GM19238 (cell line): ENCODE results near the gene MACO1.
A peak's percentile ranks its signal among the peaks of the same experiment; 100 is the strongest.
"Not testable (repeated sequence)": the region's sequence is repeated elsewhere in the genome, so short reads cannot be mapped to it uniquely, and the experiment has no call there.

ENCODE experiments used
- DNase-seq: peaks from one replicate; pipeline ENCODE4 v3.0.0; 2011; ENCODE audit warnings: low spot score; ENCODE audit not compliant: insufficient read length

The MACO1 gene

GRCh38 chr1:25425098-25426085 is 5.3 kb upstream of the MACO1 start:
- no peak for DNase-seq

DNA sequence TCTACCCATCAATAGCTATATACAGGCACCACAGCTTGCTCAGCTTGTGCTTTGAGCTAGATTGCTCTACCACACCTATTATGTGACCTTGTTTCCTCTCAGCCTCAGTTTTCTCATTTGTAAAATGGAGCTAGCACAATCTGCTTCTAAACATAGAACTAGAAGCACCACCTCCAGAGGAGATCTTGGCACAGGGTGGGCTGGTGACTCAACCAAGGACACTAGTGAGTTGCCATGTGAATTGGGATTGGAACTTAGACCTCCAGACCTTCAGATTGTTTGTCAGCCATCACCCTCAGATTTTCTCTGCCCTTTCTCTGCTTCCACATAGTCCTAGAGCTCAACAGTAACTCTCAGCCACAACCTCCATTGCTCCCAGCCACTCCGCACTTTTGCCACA is 3.0 kb upstream of the MACO1 start:
- no peak for DNase-seq

DNA sequence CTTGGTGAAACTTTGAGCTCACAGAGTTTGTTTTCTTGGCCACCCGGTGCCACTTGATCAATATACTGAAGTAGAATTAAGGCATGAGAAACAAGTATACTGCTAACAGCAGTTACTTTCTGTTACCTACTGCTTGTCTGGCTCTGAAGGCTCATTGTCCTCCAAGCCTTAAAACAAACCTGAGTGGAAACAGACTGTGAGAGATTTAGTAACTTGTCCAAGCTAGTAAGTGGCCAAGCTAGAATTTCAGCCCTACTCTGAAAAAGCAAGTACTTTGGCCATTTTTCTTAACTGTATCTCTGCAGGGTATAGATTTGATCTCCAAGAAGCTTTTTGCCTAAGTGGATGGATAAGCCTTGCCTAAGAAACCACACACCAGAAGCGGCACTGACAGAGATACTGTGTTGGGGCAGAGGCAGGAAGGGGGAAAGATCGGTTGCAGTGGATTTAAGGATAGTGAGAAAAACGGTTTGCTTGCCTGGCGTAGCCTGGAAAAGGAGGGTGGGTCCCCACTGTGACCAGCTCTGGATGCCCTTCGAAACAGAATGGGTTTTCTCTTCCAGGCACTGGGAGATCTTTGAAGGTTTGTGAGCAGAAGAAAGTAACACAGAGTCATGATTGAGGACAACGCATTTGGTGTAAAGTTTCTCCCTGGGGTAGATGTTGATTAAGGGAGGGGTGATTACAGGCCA is 2.1 kb upstream of the MACO1 start:
- DNase-seq, result no peak

GRCh38 chr1:25430967-25431881 is 527 bp downstream of the MACO1 start:
- no peak for DNase-seq

DNA sequence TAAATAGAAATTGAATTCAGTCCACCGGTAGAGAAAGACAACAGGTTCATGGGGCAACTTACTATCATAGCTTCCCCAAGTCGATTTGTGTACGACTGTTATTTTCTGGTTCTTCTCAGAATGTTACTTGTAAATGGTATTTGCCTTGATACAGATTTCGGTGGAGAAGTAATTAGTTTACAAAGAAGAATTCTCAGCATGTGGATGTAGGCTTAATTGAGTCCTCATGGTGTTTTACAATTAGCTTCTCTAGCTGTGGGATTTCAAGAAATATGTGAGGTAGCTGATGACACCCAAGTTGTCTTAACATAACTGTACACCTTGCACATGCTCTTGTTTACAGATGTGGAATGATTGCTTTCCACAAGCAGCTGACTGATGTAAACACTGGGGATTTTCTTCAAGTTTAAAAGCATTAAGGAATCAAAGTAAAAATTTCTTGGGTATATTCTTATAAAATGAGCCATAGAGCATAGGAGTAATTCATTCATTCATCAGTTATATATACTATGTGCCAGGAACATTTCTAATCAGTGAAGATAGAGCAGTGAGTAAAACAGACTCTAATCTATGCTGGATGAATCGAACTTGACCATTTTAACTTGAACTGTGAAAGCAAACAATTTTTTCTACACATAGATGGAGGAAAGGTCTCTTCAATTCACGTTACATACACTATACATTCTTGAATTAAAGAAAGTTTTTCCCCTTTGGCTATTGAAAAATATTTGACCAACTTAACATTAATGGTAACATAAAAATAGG is 1.4 kb downstream of the MACO1 start:
- no peak for DNase-seq

- DNase-seq, result no peak
These were observed 2.2 kb downstream of the MACO1 start for GRCh38 chr1:25432749-25433388.

- DNase-seq, result no peak
These were observed 2.9 kb downstream of the MACO1 start for GRCh38 chr1:25433389-25434186.

- DNase-seq, result no peak
These were observed 4.9 kb downstream of the MACO1 start for GRCh38 chr1:25435397-25436108.

DNA sequence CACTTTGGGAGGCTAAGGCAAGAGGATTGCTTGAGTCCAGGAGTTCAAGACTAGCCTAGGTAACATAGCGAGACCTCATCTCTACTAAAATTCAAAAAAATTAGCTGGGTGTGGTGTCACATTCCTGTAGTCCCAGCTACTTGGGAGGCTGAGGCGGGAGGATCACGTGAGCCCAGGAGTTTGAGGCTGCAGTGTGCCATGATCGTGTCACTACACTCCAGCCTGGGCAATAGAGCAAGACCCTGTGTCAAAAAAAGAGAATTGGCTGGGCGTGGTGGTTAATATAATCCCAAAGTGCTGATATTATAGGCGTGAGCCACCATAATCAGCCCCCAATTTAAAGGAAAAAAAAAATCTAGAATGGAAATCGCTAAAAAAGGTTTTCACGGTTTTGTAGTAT is 7.0 kb downstream of the MACO1 start:
- DNase-seq, result no peak

DNA sequence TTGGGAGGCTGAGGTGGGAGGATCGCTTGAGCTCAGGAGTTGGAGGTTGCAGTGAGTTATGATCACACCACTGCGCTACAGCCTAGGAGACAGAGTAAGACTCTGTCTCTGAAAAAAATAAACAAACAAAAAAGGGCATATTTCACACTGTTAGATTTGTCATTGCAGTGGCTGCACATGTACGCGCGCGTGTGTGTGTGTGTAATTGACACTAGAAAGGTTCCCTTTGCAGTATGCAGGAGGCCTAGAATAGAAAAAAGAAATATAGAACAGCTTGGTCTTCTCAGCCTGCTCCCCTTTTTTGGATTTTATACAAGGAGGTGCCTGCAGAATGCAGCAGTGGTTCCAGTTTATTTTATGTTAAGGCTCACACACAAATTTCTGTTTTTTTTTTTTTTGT is 8.6 kb downstream of the MACO1 start:
- no peak for DNase-seq

DNA sequence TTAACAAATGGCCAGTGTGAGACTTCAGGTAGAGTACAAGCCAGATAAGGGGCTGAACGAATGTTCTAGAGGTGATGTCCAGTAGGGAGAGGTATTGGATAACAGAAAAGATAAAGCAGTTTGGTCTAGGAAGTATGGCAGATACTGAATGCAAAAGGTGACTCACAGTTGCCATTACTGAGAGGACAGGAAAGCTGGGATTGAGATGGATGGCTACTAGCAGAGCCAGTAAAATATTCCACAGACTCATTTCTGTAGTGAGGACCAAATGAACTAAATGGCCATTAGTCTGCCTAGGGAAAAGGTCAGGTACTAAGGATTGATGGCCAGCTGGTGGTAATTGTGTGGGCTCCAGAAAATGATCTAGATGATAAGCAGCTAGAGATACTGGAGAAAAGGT is 11.5 kb downstream of the MACO1 start:
- no peak for DNase-seq

- no peak for DNase-seq
These were observed 12.5 kb downstream of the MACO1 start for GRCh38 chr1:25443030-25443699.

DNA sequence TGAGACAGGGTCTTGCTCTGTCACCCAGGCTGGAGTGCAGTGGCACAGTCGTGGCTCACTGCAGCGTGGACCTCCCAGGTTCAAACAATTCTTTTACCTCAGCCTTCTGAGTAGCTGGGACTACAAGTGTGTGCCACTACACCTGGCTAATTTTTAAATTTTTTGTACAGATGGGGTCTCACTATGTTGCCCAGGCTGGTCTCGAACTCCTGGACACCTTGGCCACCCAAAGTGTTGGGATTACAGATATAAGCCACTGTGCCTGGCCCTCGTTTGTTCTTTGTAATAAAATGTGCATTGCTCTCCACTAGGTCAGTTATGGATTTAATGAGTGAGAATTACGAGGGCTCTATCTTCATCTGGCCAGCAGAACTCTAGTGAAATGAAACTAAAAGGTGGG is 13.9 kb downstream of the MACO1 start:
- DNase-seq, result not testable (repeated sequence)

- no peak for DNase-seq
These were observed 15.4 kb downstream of the MACO1 start for GRCh38 chr1:25445993-25446538.

DNA sequence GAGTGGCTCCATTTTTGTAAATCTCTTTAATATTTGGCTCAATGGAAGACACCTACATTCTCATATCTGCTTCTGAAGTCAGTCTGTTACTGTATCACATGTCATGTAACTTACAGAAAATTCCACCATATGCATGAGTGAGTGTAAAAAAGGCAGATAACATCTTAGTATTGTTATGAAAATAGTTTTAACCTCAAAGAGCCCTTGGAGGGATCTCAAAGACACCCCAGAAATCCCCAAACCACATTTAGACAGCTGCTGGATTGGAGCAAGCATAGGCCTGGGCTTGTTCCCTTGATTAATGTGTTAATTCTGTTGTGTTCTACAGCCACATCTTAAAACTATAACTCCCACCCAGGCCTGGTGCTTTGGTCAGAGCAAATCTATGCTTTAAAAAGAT is 16.9 kb downstream of the MACO1 start:
- peak; percentile 23 for DNase-seq

GRCh38 chr1:25450891-25451290 is 20.2 kb downstream of the MACO1 start:
- no peak for DNase-seq

- no peak for DNase-seq
These were observed 21.2 kb downstream of the MACO1 start for GRCh38 chr1:25451908-25452307.

DNA sequence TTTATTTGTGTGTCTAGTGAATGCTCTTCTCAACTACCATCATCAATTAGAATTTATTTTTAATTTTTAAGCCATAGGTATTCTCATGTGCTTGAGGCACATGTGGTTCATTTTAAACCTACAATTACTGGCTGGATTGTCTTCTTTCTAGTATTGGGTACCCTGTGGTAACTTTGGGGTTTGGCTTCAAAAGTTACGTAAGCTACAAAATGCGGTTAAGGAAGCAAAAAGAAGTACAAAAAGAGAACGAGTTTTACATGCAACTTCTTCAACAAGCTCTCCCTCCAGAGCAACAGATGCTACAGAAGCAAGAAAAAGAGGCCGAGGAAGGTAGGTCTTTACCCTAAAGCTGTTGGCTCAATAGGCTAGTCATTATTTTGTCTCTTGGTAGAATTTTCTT is 25.8 kb downstream of the MACO1 start:
- DNase-seq, result no peak
